SW480 (cell line): ENCODE results near the gene RTN1.

Source experiments
- DNase-seq: peaks from one replicate; pipeline ENCODE4 v3.0.0-alpha.2; 2016; ENCODE audit warnings: low spot score

Gene RTN1

GRCh38 chr14:59629444-59630287 is 240.9 kb downstream of the RTN1 start:
- DNase-seq = no peak

GRCh38 chr14:59627011-59627520 is 243.5 kb downstream of the RTN1 start:
- no peak for DNase-seq

- DNase-seq = no peak
These were observed 247.9 kb downstream of the RTN1 start for GRCh38 chr14:59622631-59623030.

- no peak for DNase-seq
These were observed 251.5 kb downstream of the RTN1 start for GRCh38 chr14:59619061-59619460.

GRCh38 chr14:59601056-59601455 is 269.5 kb downstream of the RTN1 start:
- no peak for DNase-seq

- no peak for DNase-seq
These were observed 270.2 kb downstream of the RTN1 start for GRCh38 chr14:59600211-59600945.

- peak; percentile 2 for DNase-seq
These were observed 275.5 kb downstream of the RTN1 start for GRCh38 chr14:59595071-59595470.

- no peak for DNase-seq
These were observed 278.8 kb downstream of the RTN1 start for GRCh38 chr14:59591641-59592370.

- no peak for DNase-seq
These were observed 282.5 kb downstream of the RTN1 start for GRCh38 chr14:59588101-59588500.

GRCh38 chr14:59585891-59586554 is 284.6 kb downstream of the RTN1 start:
- DNase-seq = no peak

GRCh38 chr14:59583755-59584154 is 286.8 kb downstream of the RTN1 start:
- DNase-seq = no peak

- DNase-seq = no peak
These were observed 287.6 kb downstream of the RTN1 start for GRCh38 chr14:59582845-59583509.

- no peak for DNase-seq
These were observed 288.4 kb downstream of the RTN1 start for GRCh38 chr14:59582161-59582560.

GRCh38 chr14:59580911-59581310 is 289.7 kb downstream of the RTN1 start:
- DNase-seq = no peak

GRCh38 chr14:59576332-59577294 is 294.0 kb downstream of the RTN1 start, which contains the start of gene CCDC175:
TSS of gene CCDC175 (minus strand) at chr14:59576812. CDS start at chr14:59576775, 37 bp downstream.
- DNase-seq = peak; percentile 80

GRCh38 chr14:59570122-59570521 is 300.5 kb downstream of the RTN1 start:
- DNase-seq = peak; percentile 22

GRCh38 chr14:59566725-59567124 is 303.9 kb downstream of the RTN1 start:
- peak; percentile 92 for DNase-seq

- DNase-seq = no peak
These were observed 304.3 kb downstream of the RTN1 start for GRCh38 chr14:59566296-59566695.

- no peak for DNase-seq
These were observed 305.5 kb downstream of the RTN1 start for GRCh38 chr14:59565087-59565486.

- no peak for DNase-seq
These were observed 306.2 kb downstream of the RTN1 start for GRCh38 chr14:59564366-59564765.
